ENCODE data around the gene MTX1.

MTX1 gene

GRCh38 chr1:155255243-155256007, 46.9 kb downstream of the MTX1 start, which contains the start of gene ENTREP3:
Gene ENTREP3, minus strand, starts transcription at chr1:155255483. Its CDS starts 606 bp downstream, at chr1:155254877.
- Histone ChIP-seq H3K4me3 (ENCODE audit: low read depth in 1 of 5, low read length in 5 of 5) (peak within 1 kb of the TSS; percentile 56 to 88 (median 76)), H3K4me1 (ENCODE audit: control insufficient read depth in 5 of 5, insufficient read depth in 5 of 5, low read length in 5 of 5) (peaks cover 9 to 43% (median 31%) of the 10 kb centered on the region in 5 donors), H3K9ac (ENCODE audit: low read length in 5 of 5) (peak within 1 kb of the TSS; percentile 82 to 98 (median 93)), H3K9me3 (ENCODE audit: control insufficient read depth in 5 of 5, low read length in 5 of 5) (no peaks in the 10 kb centered on the region), H3K27ac (ENCODE audit: low read depth, low read length) (peak within 1 kb of the TSS; percentile 98), H3K27me3 (ENCODE audit: control insufficient read depth in 5 of 5, insufficient read depth in 4 of 5, low read length in 5 of 5) (no peaks in the 10 kb centered on the region), H3K36me3 (ENCODE audit: control insufficient read depth in 5 of 5, insufficient read depth in 5 of 5, low read length in 5 of 5) (peaks cover 2 to 29% (median 21%) of the 10 kb centered on the region in 5 donors)

GRCh38 chr1:155256058-155256852, 47.8 kb downstream of the MTX1 start:
- Histone ChIP-seq H3K4me1 (ENCODE audit: control insufficient read depth in 5 of 5, insufficient read depth in 5 of 5, low read length in 5 of 5) (peaks cover 9 to 43% (median 30%) of the 10 kb centered on the region in 5 donors), H3K9me3 (ENCODE audit: control insufficient read depth in 5 of 5, low read length in 5 of 5) (no peaks in the 10 kb centered on the region), H3K27me3 (ENCODE audit: control insufficient read depth in 5 of 5, insufficient read depth in 4 of 5, low read length in 5 of 5) (no peaks in the 10 kb centered on the region), H3K36me3 (ENCODE audit: control insufficient read depth in 5 of 5, insufficient read depth in 5 of 5, low read length in 5 of 5) (peaks cover 2 to 31% (median 21%) of the 10 kb centered on the region in 5 donors), H3K27ac (ENCODE audit: low read depth, low read length) (peak overlapping the region; percentile 98), H3K9ac (ENCODE audit: low read length in 5 of 5) (peak overlapping the region; percentile 82 to 98 (median 93)), H3K4me3 (ENCODE audit: low read depth in 1 of 5, low read length in 5 of 5) (peak overlapping the region; percentile 56 to 88 (median 76))

- Histone ChIP-seq H3K36me3 (ENCODE audit: control insufficient read depth in 5 of 5, insufficient read depth in 5 of 5, low read length in 5 of 5) (peaks cover 13 to 56% (median 41%) of the 10 kb centered on the region in 5 donors), H3K9me3 (ENCODE audit: control insufficient read depth in 5 of 5, low read length in 5 of 5) (no peaks in the 10 kb centered on the region), H3K9ac (ENCODE audit: low read length in 5 of 5) (no peak overlapping the region), H3K27ac (ENCODE audit: low read depth, low read length) (no peak overlapping the region), H3K4me3 (ENCODE audit: low read depth in 1 of 5, low read length in 5 of 5) (no peak overlapping the region), H3K27me3 (ENCODE audit: control insufficient read depth in 5 of 5, insufficient read depth in 4 of 5, low read length in 5 of 5) (no peaks in the 10 kb centered on the region), H3K4me1 (ENCODE audit: control insufficient read depth in 5 of 5, insufficient read depth in 5 of 5, low read length in 5 of 5) (peaks cover 9 to 38% (median 28%) of the 10 kb centered on the region in 5 donors)
Measured at GRCh38 chr1:155260276-155260675, 51.8 kb downstream of the MTX1 start.

GRCh38 chr1:155261493-155261851, 53.0 kb downstream of the MTX1 start:
- Histone ChIP-seq H3K27ac (ENCODE audit: low read depth, low read length) (peak overlapping the region; percentile 86), H3K4me1 (ENCODE audit: control insufficient read depth in 5 of 5, insufficient read depth in 5 of 5, low read length in 5 of 5) (peaks cover 6 to 27% (median 20%) of the 10 kb centered on the region in 5 donors), H3K36me3 (ENCODE audit: control insufficient read depth in 5 of 5, insufficient read depth in 5 of 5, low read length in 5 of 5) (peaks cover 18 to 64% (median 49%) of the 10 kb centered on the region in 5 donors), H3K9me3 (ENCODE audit: control insufficient read depth in 5 of 5, low read length in 5 of 5) (no peaks in the 10 kb centered on the region), H3K4me3 (ENCODE audit: low read depth in 1 of 5, low read length in 5 of 5) (peak overlapping the region; percentile 84 to 92 (median 89)), H3K27me3 (ENCODE audit: control insufficient read depth in 5 of 5, insufficient read depth in 4 of 5, low read length in 5 of 5) (no peaks in the 10 kb centered on the region), H3K9ac (ENCODE audit: low read length in 5 of 5) (peak overlapping the region; percentile 81 to 98 (median 92))

GRCh38 chr1:155261852-155262673, 53.6 kb downstream of the MTX1 start, which contains the start of gene SCAMP3:
Gene SCAMP3, minus strand, starts transcription at chr1:155262360. Its CDS starts 209 bp downstream, at chr1:155262151.
- no peaks in the 10 kb centered on the region for H3K9me3 ChIP-seq (ENCODE audit: control insufficient read depth in 5 of 5, low read length in 5 of 5)
- H3K9ac ChIP-seq (ENCODE audit: low read length in 5 of 5), result peak within 1 kb of the TSS; percentile 81 to 98 (median 92)
- peaks cover 18 to 64% (median 49%) of the 10 kb centered on the region in 5 donors for H3K36me3 ChIP-seq (ENCODE audit: control insufficient read depth in 5 of 5, insufficient read depth in 5 of 5, low read length in 5 of 5)
- no peaks in the 10 kb centered on the region for H3K27me3 ChIP-seq (ENCODE audit: control insufficient read depth in 5 of 5, insufficient read depth in 4 of 5, low read length in 5 of 5)
- H3K27ac ChIP-seq (ENCODE audit: low read depth, low read length), result peak within 1 kb of the TSS; percentile 86
- peaks cover 6 to 24% (median 20%) of the 10 kb centered on the region in 5 donors for H3K4me1 ChIP-seq (ENCODE audit: control insufficient read depth in 5 of 5, insufficient read depth in 5 of 5, low read length in 5 of 5)
- H3K4me3 ChIP-seq (ENCODE audit: low read depth in 1 of 5, low read length in 5 of 5), result peak within 1 kb of the TSS; percentile 84 to 92 (median 89)

GRCh38 chr1:155263067-155263466, 54.6 kb downstream of the MTX1 start:
- Histone ChIP-seq H3K36me3 (ENCODE audit: control insufficient read depth in 5 of 5, insufficient read depth in 5 of 5, low read length in 5 of 5) (peaks cover 25 to 68% (median 53%) of the 10 kb centered on the region in 5 donors), H3K4me1 (ENCODE audit: control insufficient read depth in 5 of 5, insufficient read depth in 5 of 5, low read length in 5 of 5) (peaks cover 6 to 24% (median 20%) of the 10 kb centered on the region in 5 donors), H3K4me3 (ENCODE audit: low read depth in 1 of 5, low read length in 5 of 5) (peak overlapping the region in 1 of 5 donors; percentile 90), H3K27ac (ENCODE audit: low read depth, low read length) (peak overlapping the region; percentile 86), H3K9me3 (ENCODE audit: control insufficient read depth in 5 of 5, low read length in 5 of 5) (no peaks in the 10 kb centered on the region), H3K27me3 (ENCODE audit: control insufficient read depth in 5 of 5, insufficient read depth in 4 of 5, low read length in 5 of 5) (no peaks in the 10 kb centered on the region), H3K9ac (ENCODE audit: low read length in 5 of 5) (peak overlapping the region in 2 of 5 donors; percentile 97 to 98)
